ENCODE measurements around the gene VWA7.
A peak's percentile ranks its signal among the peaks of the same experiment; 100 is the strongest.

Gene VWA7

GRCh38 chr6:31717499-31718222 lies 59.5 kb downstream of the VWA7 start:
- TF ChIP-seq ZNF302 (tag by site-specific recombination; IDR thresholded peaks at IDR 0.05; ENCODE audit: low read depth) (no peak), SCRT1 (tag by site-specific recombination; IDR thresholded peaks at IDR 0.05; ENCODE audit: borderline replicate concordance) (no peak), ZNF555 (tag by site-specific recombination; conservative IDR thresholded peaks at IDR 0.05) (no peak), ZNF16 (tag by site-specific recombination; IDR thresholded peaks at IDR 0.05; ENCODE audit: low read depth) (no peak), YY2 (tag by site-specific recombination; IDR thresholded peaks at IDR 0.05) (no peak)
- TF ChIP-seq, protein P1, sequence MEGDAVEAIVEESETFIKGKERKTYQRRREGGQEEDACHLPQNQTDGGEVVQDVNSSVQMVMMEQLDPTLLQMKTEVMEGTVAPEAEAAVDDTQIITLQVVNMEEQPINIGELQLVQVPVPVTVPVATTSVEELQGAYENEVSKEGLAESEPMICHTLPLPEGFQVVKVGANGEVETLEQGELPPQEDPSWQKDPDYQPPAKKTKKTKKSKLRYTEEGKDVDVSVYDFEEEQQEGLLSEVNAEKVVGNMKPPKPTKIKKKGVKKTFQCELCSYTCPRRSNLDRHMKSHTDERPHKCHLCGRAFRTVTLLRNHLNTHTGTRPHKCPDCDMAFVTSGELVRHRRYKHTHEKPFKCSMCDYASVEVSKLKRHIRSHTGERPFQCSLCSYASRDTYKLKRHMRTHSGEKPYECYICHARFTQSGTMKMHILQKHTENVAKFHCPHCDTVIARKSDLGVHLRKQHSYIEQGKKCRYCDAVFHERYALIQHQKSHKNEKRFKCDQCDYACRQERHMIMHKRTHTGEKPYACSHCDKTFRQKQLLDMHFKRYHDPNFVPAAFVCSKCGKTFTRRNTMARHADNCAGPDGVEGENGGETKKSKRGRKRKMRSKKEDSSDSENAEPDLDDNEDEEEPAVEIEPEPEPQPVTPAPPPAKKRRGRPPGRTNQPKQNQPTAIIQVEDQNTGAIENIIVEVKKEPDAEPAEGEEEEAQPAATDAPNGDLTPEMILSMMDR (tag by site-specific recombination; IDR thresholded peaks at IDR 0.05) = 0 out of 2 replicates have a peak, but pooled peaks have one; percentile 30
- H3K4me1 ChIP-seq (ENCODE audit: control insufficient read depth, insufficient read depth, low read length) = peaks cover 4% of the 10 kb centered on the region
- ChIA-PET POLR2A (no interaction called here), CTCF (interaction anchor here (0.7 kb wide), 1 partner anchor 23 kb away, joined by 3 read pairs; no protein-coding TSS in a partner anchor)
- H3K4me3 ChIP-seq (ENCODE audit: low read depth, low read length) = no peak overlapping the region
- no peak overlapping the region for H3K27ac ChIP-seq (ENCODE audit: extremely low read depth, low read depth, low read length)
- H3K9me3 ChIP-seq (ENCODE audit: control insufficient read depth, insufficient read depth, low read depth, low read length) = no peaks in the 10 kb centered on the region
- H3K36me3 ChIP-seq (ENCODE audit: control insufficient read depth in 2 of 2, insufficient read depth in 1 of 2, low read length in 2 of 2) = no peaks in the 10 kb centered on the region
